ENCODE results near the gene COG5.

GRCh38 chr7:107206706-107207105 lies 357.0 kb downstream of the COG5 start:
- no peak for TF ChIP-seq CTCF (IDR thresholded peaks at IDR 0.05 in 8 of 11, conservative IDR thresholded peaks at IDR 0.05 in 3 of 11)
- no peak for TF ChIP-seq POLR2AphosphoS5 (IDR thresholded peaks at IDR 0.05)
- no peak for TF ChIP-seq POLR2A (IDR thresholded peaks at IDR 0.05)
